ENCODE measurements around the gene AUTS2.

The AUTS2 gene

GRCh38 chr7:70056363-70056762 lies 458.1 kb downstream of the AUTS2 start:
- FAIRE-seq (no peak), DNase-seq (ENCODE audit: extremely low spot score, insufficient read length, low read depth) (no peak)

GRCh38 chr7:70060298-70061068 lies 462.2 kb downstream of the AUTS2 start:
- FAIRE-seq: no peak
- DNase-seq (ENCODE audit: extremely low spot score, insufficient read length, low read depth): no peak

- DNase-seq (ENCODE audit: extremely low spot score, insufficient read length, low read depth): no peak
- FAIRE-seq: no peak
Observed at GRCh38 chr7:70063371-70063770, 465.1 kb downstream of the AUTS2 start.

- DNase-seq (ENCODE audit: extremely low spot score, insufficient read length, low read depth): no peak
- FAIRE-seq: no peak
Observed at GRCh38 chr7:70063927-70064326, 465.7 kb downstream of the AUTS2 start.

GRCh38 chr7:70066844-70067243 lies 468.6 kb downstream of the AUTS2 start:
- no peak for FAIRE-seq
- no peak for DNase-seq (ENCODE audit: extremely low spot score, insufficient read length, low read depth)

- DNase-seq (ENCODE audit: extremely low spot score, insufficient read length, low read depth) (no peak), FAIRE-seq (no peak)
Observed at GRCh38 chr7:70068531-70068930, 470.3 kb downstream of the AUTS2 start.

- FAIRE-seq (no peak), DNase-seq (ENCODE audit: extremely low spot score, insufficient read length, low read depth) (no peak)
Observed at GRCh38 chr7:70069977-70070376, 471.7 kb downstream of the AUTS2 start.

GRCh38 chr7:70071766-70072165 lies 473.5 kb downstream of the AUTS2 start:
- DNase-seq (ENCODE audit: extremely low spot score, insufficient read length, low read depth) (no peak), FAIRE-seq (no peak)

- FAIRE-seq: no peak
- no peak for DNase-seq (ENCODE audit: extremely low spot score, insufficient read length, low read depth)
Observed at GRCh38 chr7:70072220-70072619, 473.9 kb downstream of the AUTS2 start.

GRCh38 chr7:70076325-70076724 lies 478.1 kb downstream of the AUTS2 start:
- no peak for FAIRE-seq

GRCh38 chr7:70082099-70082611 lies 483.9 kb downstream of the AUTS2 start:
- DNase-seq (ENCODE audit: extremely low spot score, insufficient read length, low read depth): no peak
- no peak for FAIRE-seq

More at GRCh38 chr7:70076325-70076724, 478.1 kb downstream of the AUTS2 start:
- no peak for DNase-seq (ENCODE audit: extremely low spot score, insufficient read length, low read depth)

GRCh38 chr7:70091362-70091761 lies 493.1 kb downstream of the AUTS2 start:
- DNase-seq (ENCODE audit: extremely low spot score, insufficient read length, low read depth) (no peak), FAIRE-seq (no peak)

GRCh38 chr7:70092314-70093204 lies 494.3 kb downstream of the AUTS2 start:
- DNase-seq (ENCODE audit: extremely low spot score, insufficient read length, low read depth) (no peak), FAIRE-seq (no peak)

- no peak for FAIRE-seq
- no peak for DNase-seq (ENCODE audit: extremely low spot score, insufficient read length, low read depth)
Observed at GRCh38 chr7:70093205-70093904, 495.1 kb downstream of the AUTS2 start.

- FAIRE-seq: no peak
- no peak for DNase-seq (ENCODE audit: extremely low spot score, insufficient read length, low read depth)
Observed at GRCh38 chr7:70094831-70095230, 496.6 kb downstream of the AUTS2 start.

GRCh38 chr7:70097645-70098044 lies 499.4 kb downstream of the AUTS2 start:
- DNase-seq (ENCODE audit: extremely low spot score, insufficient read length, low read depth): no peak

GRCh38 chr7:70098133-70098561 lies 499.9 kb downstream of the AUTS2 start:
- no peak for FAIRE-seq
- no peak for DNase-seq (ENCODE audit: extremely low spot score, insufficient read length, low read depth)

More at GRCh38 chr7:70097645-70098044, 499.4 kb downstream of the AUTS2 start:
- FAIRE-seq: no peak

GRCh38 chr7:70098905-70099672 lies 500.8 kb downstream of the AUTS2 start:
- FAIRE-seq (no peak), DNase-seq (ENCODE audit: extremely low spot score, insufficient read length, low read depth) (no peak)

GRCh38 chr7:70104243-70104642 lies 506.0 kb downstream of the AUTS2 start:
- FAIRE-seq (no peak), DNase-seq (ENCODE audit: extremely low spot score, insufficient read length, low read depth) (no peak)

GRCh38 chr7:70113078-70113477 lies 514.8 kb downstream of the AUTS2 start:
- DNase-seq (ENCODE audit: extremely low spot score, insufficient read length, low read depth): no peak
- no peak for FAIRE-seq
